HG03064 (cell line): Measurements from ENCODE around the gene RNF217.
"Not testable (repeated sequence)": the region's sequence is repeated elsewhere in the genome, so short reads cannot be mapped to it uniquely, and the experiment has no call there.

Source experiments
- ATAC-seq: cut with Tn5 transposase; IDR thresholded peaks from one replicate; pipeline ENCODE4 v1.9.1; 2021; ENCODE audit warnings: low read depth; ENCODE audit not compliant: unreplicated experiment

The RNF217 gene

DNA sequence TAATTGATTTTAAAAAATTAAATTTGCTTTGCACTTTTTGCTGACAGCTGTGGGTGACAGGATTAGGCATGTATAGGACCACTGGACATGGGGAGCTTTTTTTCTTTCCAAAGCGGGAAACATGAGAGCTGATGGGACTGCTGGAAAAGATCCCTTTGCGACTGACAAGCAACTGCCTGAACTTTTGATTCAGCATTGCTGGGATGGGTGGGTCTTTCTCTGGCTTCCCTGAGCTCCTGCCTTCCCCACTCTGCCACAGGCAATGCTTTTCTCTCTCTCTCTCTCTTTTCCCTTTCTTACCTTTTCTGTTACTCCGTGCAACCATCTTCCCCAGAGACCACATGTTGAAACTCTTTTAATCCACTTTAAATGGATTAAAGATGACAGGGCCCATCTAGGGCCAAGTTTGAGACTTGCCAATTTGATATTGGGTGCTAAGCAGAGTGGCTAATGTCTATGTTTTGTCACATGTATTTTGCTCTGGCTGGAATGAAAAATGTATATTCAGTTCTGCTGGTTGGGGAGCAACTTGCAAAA, 157.9 kb downstream of the RNF217 start:
- no peak for ATAC-seq

DNA sequence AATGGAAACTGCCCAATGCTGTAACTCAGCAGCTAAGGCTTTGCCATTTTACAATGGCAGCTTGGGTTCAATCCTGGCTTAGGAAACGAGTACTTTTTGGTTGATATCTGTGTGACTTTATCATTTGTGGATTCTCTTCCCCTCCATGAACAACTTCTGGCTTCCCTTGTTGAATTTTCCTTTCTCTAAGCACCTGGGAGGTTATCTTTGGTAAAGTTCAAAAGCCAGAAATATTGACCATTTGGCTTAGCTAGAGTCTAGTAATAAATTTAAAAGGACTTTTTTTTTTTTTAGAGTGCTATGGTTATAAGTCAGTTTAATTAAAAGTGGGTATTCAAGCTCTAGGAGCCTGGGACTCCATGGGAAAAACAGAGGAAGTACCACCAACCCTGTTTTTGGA, 159.7 kb downstream of the RNF217 start:
- no peak for ATAC-seq

DNA sequence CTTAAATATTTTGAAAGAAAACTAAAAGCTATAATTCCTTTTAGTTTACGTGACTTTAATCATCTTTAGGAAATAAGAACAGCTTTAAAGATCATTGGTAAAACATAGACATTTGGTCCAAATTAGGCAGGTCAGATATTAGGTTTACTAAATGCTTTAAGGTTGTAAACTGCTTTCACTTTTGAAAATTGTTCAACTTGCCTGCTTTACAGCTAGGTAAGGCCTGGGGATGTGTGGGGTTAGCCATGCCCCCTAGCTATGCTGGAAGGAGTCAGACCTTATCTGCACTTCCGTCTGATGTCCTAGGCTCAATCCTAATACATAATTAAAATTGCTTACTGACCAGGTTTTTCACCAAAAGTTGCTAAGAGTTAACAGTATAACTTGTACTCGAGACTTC, 160.8 kb downstream of the RNF217 start:
- ATAC-seq, result no peak

DNA sequence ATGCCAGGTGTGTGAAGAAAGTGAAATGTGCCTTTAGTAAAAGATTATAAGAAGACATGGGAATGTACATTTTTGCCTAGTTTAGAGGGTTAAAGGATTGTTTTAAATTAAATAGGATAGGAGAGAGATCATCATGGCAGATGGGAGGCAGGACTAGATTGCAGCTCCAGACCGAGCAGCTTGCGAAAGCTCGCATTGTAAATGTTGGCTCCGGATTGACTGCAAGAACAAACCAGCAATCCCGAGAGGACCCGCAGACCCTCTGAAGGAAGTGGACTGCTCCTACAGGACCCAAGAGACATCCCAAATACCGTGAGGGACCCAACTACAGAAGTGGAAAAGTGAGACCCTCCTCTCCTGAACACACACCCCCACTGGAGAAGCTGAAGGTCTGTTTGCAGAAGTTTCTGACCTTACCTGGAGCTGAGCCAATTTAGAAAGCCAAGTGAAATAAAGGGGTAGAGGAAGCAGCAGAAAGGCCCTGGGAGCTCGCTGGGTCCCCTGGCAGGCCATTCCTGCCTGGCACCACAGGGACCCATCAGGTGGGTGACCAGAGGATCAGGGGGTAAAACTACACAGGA, 161.3 kb downstream of the RNF217 start:
- no peak for ATAC-seq

- no peak for ATAC-seq
Observed at GRCh38 chr6:125124049-125124669, 161.9 kb downstream of the RNF217 start.

- not testable (repeated sequence) for ATAC-seq
Observed at GRCh38 chr6:125125856-125126255, 163.6 kb downstream of the RNF217 start.

DNA sequence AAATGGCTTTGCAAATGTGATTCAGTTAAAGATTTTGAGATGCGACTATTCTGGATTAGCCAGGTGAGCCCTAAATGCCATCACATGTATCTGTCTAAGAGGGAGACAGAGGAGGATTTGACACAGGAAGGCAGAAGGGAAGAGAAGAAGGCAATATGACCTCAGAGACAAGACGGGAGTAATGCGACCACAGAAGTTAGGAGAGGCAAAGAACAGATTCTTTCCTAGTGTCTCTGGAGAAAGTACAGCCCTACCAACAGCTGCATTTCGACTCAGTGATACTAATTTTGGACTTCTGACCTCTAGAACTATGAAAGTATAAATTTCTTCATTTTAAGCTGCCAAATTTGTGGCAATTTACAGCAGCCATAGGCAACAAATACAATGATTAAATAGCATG, 167.1 kb downstream of the RNF217 start:
- ATAC-seq, result no peak

GRCh38 chr6:125132058-125132457, 169.8 kb downstream of the RNF217 start:
- ATAC-seq, result no peak

GRCh38 chr6:125136378-125136777, 174.1 kb downstream of the RNF217 start:
- no peak for ATAC-seq

DNA sequence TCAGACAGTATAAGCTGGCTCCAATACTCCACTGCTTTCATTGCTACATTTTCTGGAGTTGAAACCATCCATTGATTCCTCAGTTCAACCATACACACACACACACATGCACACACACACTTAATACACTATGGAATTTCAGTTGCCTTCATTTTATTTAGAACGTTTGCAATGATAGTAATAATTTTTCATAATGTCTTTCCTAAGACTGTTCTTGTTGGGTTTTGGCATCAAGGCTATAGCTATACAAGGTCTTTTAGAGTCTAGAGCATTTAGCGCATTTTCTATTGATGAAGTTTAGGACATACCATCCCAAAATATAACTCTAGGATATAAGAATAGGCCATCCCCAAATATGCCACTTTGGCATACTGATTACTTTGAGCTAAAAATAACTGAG, 175.8 kb downstream of the RNF217 start:
- ATAC-seq, result no peak

- no peak for ATAC-seq
Observed at GRCh38 chr6:125140808-125141207, 178.6 kb downstream of the RNF217 start.
